ENCODE results near the gene CPT1A. TPM values are rescaled to one million over a fixed set of nuclear protein-coding genes. Genes with fewer than 3 reads are reported as not detected.

The CPT1A gene
- total RNA-seq, 2 experiments from 2014 or later = 28.8 to 32.9 TPM

GRCh38 chr11:68839054-68839865, 2.5 kb downstream of the CPT1A start:
- intact Hi-C loops (cut with micrococcal nuclease) = loop anchor here (1.0 kb wide), 1 partner anchor 88 kb away; the partner anchor contains the start of gene TESMIN
- Mint-ChIP-seq H3K36me3 (no peaks in the 10 kb centered on the region), H3K27ac (peak overlapping the region; percentile 88), H3K9me3 (no peaks in the 10 kb centered on the region), H3K4me3 (peak overlapping the region; percentile 78), H3K4me1 (ENCODE audit: low read depth) (peaks cover 55% of the 10 kb centered on the region), H3K27me3 (no peaks in the 10 kb centered on the region)
- ChIA-PET POLR2A (interaction anchor here (1.1 kb wide), 1 partner anchor 74 kb away, joined by 5 read pairs; no protein-coding TSS in a partner anchor), CTCF (interaction anchor here (0.9 to 1.0 kb wide), 2 partner anchors 22 to 37 kb away, joined by 3 read pairs; no protein-coding TSS in a partner anchor)
- peak; percentile 97 for DNase-seq

GRCh38 chr11:68838572-68838964, 3.1 kb downstream of the CPT1A start:
- Mint-ChIP-seq H3K9me3 (no peaks in the 10 kb centered on the region), H3K27ac (peak overlapping the region; percentile 88), H3K36me3 (no peaks in the 10 kb centered on the region), H3K4me3 (peak overlapping the region; percentile 78), H3K4me1 (ENCODE audit: low read depth) (peaks cover 49% of the 10 kb centered on the region), H3K27me3 (no peaks in the 10 kb centered on the region)
- ChIA-PET CTCF (interaction anchor here (0.9 to 1.0 kb wide), 2 partner anchors 21 to 36 kb away, joined by 3 read pairs; no protein-coding TSS in a partner anchor), POLR2A (interaction anchor here (1.1 kb wide), 1 partner anchor 75 kb away, joined by 5 read pairs; no protein-coding TSS in a partner anchor)
- intact Hi-C loops (cut with micrococcal nuclease) = no loop called here
- DNase-seq = peak; percentile 60

GRCh38 chr11:68837583-68838571, 3.8 kb downstream of the CPT1A start:
- intact Hi-C loops (cut with micrococcal nuclease) = no loop called here
- ChIA-PET CTCF (interaction anchor here (0.9 to 1.0 kb wide), 2 partner anchors 20 to 36 kb away, joined by 3 read pairs; no protein-coding TSS in a partner anchor), POLR2A (no interaction called here)
- Mint-ChIP-seq H3K36me3 (no peaks in the 10 kb centered on the region), H3K27ac (peak overlapping the region; percentile 88), H3K9me3 (no peaks in the 10 kb centered on the region), H3K27me3 (no peaks in the 10 kb centered on the region), H3K4me3 (peak overlapping the region; percentile 25), H3K4me1 (ENCODE audit: low read depth) (peaks cover 45% of the 10 kb centered on the region)
- no peak for DNase-seq

GRCh38 chr11:68835749-68836148, 6.0 kb downstream of the CPT1A start:
- ChIA-PET CTCF (no interaction called here), POLR2A (no interaction called here)
- Mint-ChIP-seq H3K4me1 (ENCODE audit: low read depth) (peaks cover 49% of the 10 kb centered on the region), H3K4me3 (no peak overlapping the region), H3K27me3 (no peaks in the 10 kb centered on the region), H3K27ac (no peak overlapping the region), H3K9me3 (no peaks in the 10 kb centered on the region), H3K36me3 (no peaks in the 10 kb centered on the region)
- no peak for DNase-seq
- intact Hi-C loops (cut with micrococcal nuclease) = no loop called here

GRCh38 chr11:68835328-68835727, 6.4 kb downstream of the CPT1A start:
- Mint-ChIP-seq H3K4me3 (no peak overlapping the region), H3K36me3 (no peaks in the 10 kb centered on the region), H3K27ac (no peak overlapping the region), H3K9me3 (no peaks in the 10 kb centered on the region), H3K4me1 (ENCODE audit: low read depth) (peaks cover 48% of the 10 kb centered on the region), H3K27me3 (no peaks in the 10 kb centered on the region)
- ChIA-PET POLR2A (no interaction called here), CTCF (no interaction called here)
- intact Hi-C loops (cut with micrococcal nuclease) = no loop called here
- DNase-seq = no peak

- POLR2A ChIA-PET = no interaction called here
- intact Hi-C loops (cut with micrococcal nuclease) = no loop called here
- H3K27me3 Mint-ChIP-seq = no peaks in the 10 kb centered on the region
- peaks cover 36% of the 10 kb centered on the region for H3K4me1 Mint-ChIP-seq (ENCODE audit: low read depth)
- H3K36me3 Mint-ChIP-seq = no peaks in the 10 kb centered on the region
- CTCF ChIA-PET = interaction anchor here (0.6 to 1.6 kb wide), 3 partner anchors 34 to 671 kb away, joined by 3 to 5 read pairs (median 3); no protein-coding TSS in a partner anchor
- no peak for DNase-seq
- no peaks in the 10 kb centered on the region for H3K9me3 Mint-ChIP-seq
- H3K27ac Mint-ChIP-seq = no peak overlapping the region
- H3K4me3 Mint-ChIP-seq = no peak overlapping the region
Observed at GRCh38 chr11:68832476-68833181, 9.1 kb downstream of the CPT1A start.

- Mint-ChIP-seq H3K36me3 (no peaks in the 10 kb centered on the region), H3K27ac (no peak overlapping the region), H3K9me3 (no peaks in the 10 kb centered on the region), H3K4me3 (no peak overlapping the region), H3K27me3 (no peaks in the 10 kb centered on the region), H3K4me1 (ENCODE audit: low read depth) (peaks cover 28% of the 10 kb centered on the region)
- POLR2A ChIA-PET = no interaction called here
- intact Hi-C loops (cut with micrococcal nuclease) = no loop called here
- DNase-seq = no peak
- CTCF ChIA-PET = interaction anchor here (1.6 kb wide), 1 partner anchor 32 kb away, joined by 3 read pairs; no protein-coding TSS in a partner anchor
Observed at GRCh38 chr11:68831124-68831523, 10.6 kb downstream of the CPT1A start.

- Mint-ChIP-seq H3K4me1 (ENCODE audit: low read depth) (peaks cover 26% of the 10 kb centered on the region), H3K27ac (no peak overlapping the region), H3K9me3 (no peaks in the 10 kb centered on the region), H3K27me3 (no peaks in the 10 kb centered on the region), H3K4me3 (no peak overlapping the region), H3K36me3 (no peaks in the 10 kb centered on the region)
- ChIA-PET POLR2A (no interaction called here), CTCF (no interaction called here)
- no peak for DNase-seq
- intact Hi-C loops (cut with micrococcal nuclease) = no loop called here
Observed at GRCh38 chr11:68829581-68829980, 12.1 kb downstream of the CPT1A start.

- Mint-ChIP-seq H3K9me3 (no peaks in the 10 kb centered on the region), H3K27ac (no peak overlapping the region), H3K27me3 (no peaks in the 10 kb centered on the region), H3K4me3 (no peak overlapping the region), H3K4me1 (ENCODE audit: low read depth) (peaks cover 26% of the 10 kb centered on the region), H3K36me3 (no peaks in the 10 kb centered on the region)
- intact Hi-C loops (cut with micrococcal nuclease) = no loop called here
- no peak for DNase-seq
- POLR2A ChIA-PET = no interaction called here
- CTCF ChIA-PET = no interaction called here
Observed at GRCh38 chr11:68828957-68829356, 12.8 kb downstream of the CPT1A start.

GRCh38 chr11:68828155-68828931, 13.4 kb downstream of the CPT1A start:
- no peaks in the 10 kb centered on the region for H3K27me3 Mint-ChIP-seq
- no peaks in the 10 kb centered on the region for H3K9me3 Mint-ChIP-seq
- no peak for DNase-seq
- H3K27ac Mint-ChIP-seq = no peak overlapping the region
- no peak overlapping the region for H3K4me3 Mint-ChIP-seq
- CTCF ChIA-PET = no interaction called here
- POLR2A ChIA-PET = no interaction called here
- H3K4me1 Mint-ChIP-seq (ENCODE audit: low read depth) = peaks cover 26% of the 10 kb centered on the region
- intact Hi-C loops (cut with micrococcal nuclease) = no loop called here
- no peaks in the 10 kb centered on the region for H3K36me3 Mint-ChIP-seq

- DNase-seq = no peak
- no peak overlapping the region for H3K27ac Mint-ChIP-seq
- no peaks in the 10 kb centered on the region for H3K9me3 Mint-ChIP-seq
- POLR2A ChIA-PET = no interaction called here
- H3K27me3 Mint-ChIP-seq = no peaks in the 10 kb centered on the region
- CTCF ChIA-PET = no interaction called here
- no peaks in the 10 kb centered on the region for H3K36me3 Mint-ChIP-seq
- H3K4me1 Mint-ChIP-seq (ENCODE audit: low read depth) = peaks cover 26% of the 10 kb centered on the region
- intact Hi-C loops (cut with micrococcal nuclease) = no loop called here
- no peak overlapping the region for H3K4me3 Mint-ChIP-seq
Observed at GRCh38 chr11:68827733-68828132, 14.0 kb downstream of the CPT1A start.

Data from activated CD4-positive, alpha-beta memory T cell treated with anti-CD3 and anti-CD28 coated beads for 36 hours (primary cell).